Activated CD4-positive, alpha-beta T cell treated with anti-CD3 and anti-CD28 coated beads, Interleukin-2, amount 10 ng/mL, durations not matched to agents 24 days and 14 days (primary cell): ENCODE measurements around the gene GPR107. TPM values are rescaled to one million over a fixed set of nuclear protein-coding genes. Genes with fewer than 3 reads are reported as not detected.

Experiments
- total RNA-seq: library from RNA; stranded (reverse); gene quantifications from 2 replicates; pipeline ENCODE4 v1.2.3, GENCODE V29; 2022

The GPR107 gene
- total RNA-seq, 1 donor from 2014 or later = 23.6 TPM

Other genes starting within 250 kb of the GPR107 start
- 55.1 and 60.5 TPM in 2 replicates for gene TOR1A, start 229.8 kb upstream of the GPR107 start, total RNA-seq
- gene C9orf78, start 218.6 kb upstream of the GPR107 start, total RNA-seq = 59.9 and 60.9 TPM in 2 replicates
- gene USP20, start 218.4 kb upstream of the GPR107 start, total RNA-seq = 44.3 and 47.2 TPM in 2 replicates
- 245 TPM in 2 replicates for gene FNBP1, start 10.7 kb upstream of the GPR107 start, total RNA-seq
- gene NCS1, start 118.5 kb downstream of the GPR107 start, total RNA-seq = 5.3 and 5.4 TPM in 2 replicates
- gene HMCN2, start 211.9 kb downstream of the GPR107 start, total RNA-seq = not detected in 2 replicates